ENCODE measurements around the gene THRB.

THRB gene

DNA sequence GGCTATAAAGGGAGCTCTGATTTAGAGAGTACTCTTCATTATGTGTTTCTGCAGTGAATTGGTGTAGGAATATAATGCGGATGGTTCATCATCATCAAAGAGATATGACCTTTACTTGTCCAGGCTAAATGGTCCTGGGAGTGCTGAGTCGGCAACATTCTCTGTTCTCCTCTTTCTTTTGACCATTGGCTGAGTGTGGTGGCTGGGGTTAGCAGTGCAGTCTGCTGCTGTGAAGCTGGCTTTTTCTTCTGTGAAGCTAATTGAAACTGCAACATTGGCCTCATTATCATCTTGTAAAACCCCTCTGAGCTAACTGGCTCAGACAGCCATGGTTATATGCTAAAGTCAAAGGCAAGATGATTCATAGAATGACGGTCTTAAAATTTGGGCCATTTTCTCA is 83.8 kb downstream of the THRB start:
- H3K27me3 ChIP-seq (ENCODE audit: control insufficient read depth in 3 of 3, insufficient read depth in 3 of 3, low read depth in 1 of 3, low read length in 3 of 3) = no peaks in the 10 kb centered on the region
- no peaks in the 10 kb centered on the region for H3K79me1 ChIP-seq (ENCODE audit: low read depth, low read length)
- no peak overlapping the region for H2BK120ac ChIP-seq (ENCODE audit: low read depth, low read length)
- no peak overlapping the region for H3K9ac ChIP-seq (ENCODE audit: low read depth, low read length, poor library complexity)
- no peak overlapping the region for H3K4ac ChIP-seq (ENCODE audit: low read length)
- WGBS, 2 donors (ENCODE audit: extremely low coverage in 2 of 2, insufficient read length in 2 of 2, insufficient replicate concordance in 1 of 2) = no CpG with 5 or more reads among the region's 3 CpGs
- H4K8ac ChIP-seq (ENCODE audit: low read depth, low read length) = no peak overlapping the region
- H3K27ac ChIP-seq (replicated peaks; ENCODE audit: low read length) = no peak overlapping the region
- H2BK15ac ChIP-seq (ENCODE audit: low read length) = no peak overlapping the region
- H3K23ac ChIP-seq (ENCODE audit: low read depth, low read length, poor library complexity) = no peak overlapping the region
- no peak overlapping the region for H2AFZ ChIP-seq (ENCODE audit: low read length)
- no peak overlapping the region for H2BK5ac ChIP-seq (ENCODE audit: low read length)
- no peaks in the 10 kb centered on the region for H3K36me3 ChIP-seq (replicated peaks in 1 of 2; ENCODE audit: control insufficient read depth in 2 of 2, insufficient read depth in 2 of 2, low read length in 2 of 2)
- no peak overlapping the region for H3K18ac ChIP-seq (ENCODE audit: low read length)
- no peak overlapping the region for H4K91ac ChIP-seq (ENCODE audit: low read depth, low read length, poor library complexity)
- no peak overlapping the region for H3K4me3 ChIP-seq (ENCODE audit: low read length in 2 of 2)
- H3K14ac ChIP-seq (ENCODE audit: low read length) = no peak overlapping the region
- H2AK5ac ChIP-seq (ENCODE audit: low read depth, low read length) = no peak overlapping the region
- no peak for DNase-seq (ENCODE audit: low spot score)
- no peak overlapping the region for H2BK12ac ChIP-seq (ENCODE audit: low read length)
- no peaks in the 10 kb centered on the region for H3K4me1 ChIP-seq (ENCODE audit: control insufficient read depth in 2 of 2, insufficient read depth in 1 of 2, low read depth in 1 of 2, low read length in 2 of 2)
- H3K4me2 ChIP-seq (ENCODE audit: insufficient read depth, low read length, poor library complexity, severe bottlenecking) = no peak overlapping the region
- H3K9me3 ChIP-seq (replicated peaks in 1 of 2; ENCODE audit: control insufficient read depth in 2 of 2, insufficient read depth in 1 of 2, low read depth in 1 of 2, low read length in 2 of 2) = no peaks in the 10 kb centered on the region

DNA sequence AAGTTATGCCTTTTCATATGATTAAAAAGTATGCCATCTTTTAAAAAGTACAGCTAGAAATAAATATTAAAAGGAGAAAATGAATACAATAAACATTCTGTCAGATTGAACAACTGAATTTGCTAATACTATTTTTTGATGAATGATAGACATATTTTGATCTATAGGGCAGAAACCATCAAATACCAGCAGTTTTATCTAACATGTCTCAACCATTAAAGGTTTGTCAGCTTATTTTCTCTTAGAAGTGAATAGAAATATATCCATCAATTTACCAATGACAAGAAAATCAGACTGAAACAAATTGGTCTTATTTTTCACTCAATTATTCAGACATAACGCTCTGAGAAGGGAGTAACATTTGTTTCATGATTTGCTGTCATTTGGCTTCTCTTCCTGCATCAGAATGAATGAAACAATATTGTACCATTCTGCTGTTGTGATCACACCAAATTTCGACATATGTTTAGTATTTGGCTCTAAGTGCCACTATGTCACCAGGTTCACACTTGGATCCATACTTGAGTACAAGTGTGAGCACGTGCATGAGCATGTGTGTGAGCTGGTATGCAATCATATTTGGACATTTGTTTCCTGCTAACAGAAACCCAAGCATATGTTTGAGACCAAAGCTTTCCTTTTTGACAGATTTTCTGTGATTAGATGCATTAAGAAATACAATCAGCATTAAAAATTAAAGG is 86.5 kb downstream of the THRB start:
- H2AK5ac ChIP-seq (ENCODE audit: low read depth, low read length) = no peak overlapping the region
- H2BK120ac ChIP-seq (ENCODE audit: low read depth, low read length) = no peak overlapping the region
- no peak overlapping the region for H3K4me2 ChIP-seq (ENCODE audit: insufficient read depth, low read length, poor library complexity, severe bottlenecking)
- no peak overlapping the region for H2BK12ac ChIP-seq (ENCODE audit: low read length)
- H4K8ac ChIP-seq (ENCODE audit: low read depth, low read length) = no peak overlapping the region
- WGBS, 2 donors (ENCODE audit: extremely low coverage in 2 of 2, insufficient read length in 2 of 2, insufficient replicate concordance in 1 of 2) = no CpG with 5 or more reads among the region's 3 CpGs
- no peak overlapping the region for H3K27ac ChIP-seq (replicated peaks; ENCODE audit: low read length)
- H3K4me3 ChIP-seq (ENCODE audit: low read length in 2 of 2) = no peak overlapping the region
- H3K9me3 ChIP-seq (replicated peaks in 1 of 2; ENCODE audit: control insufficient read depth in 2 of 2, insufficient read depth in 1 of 2, low read depth in 1 of 2, low read length in 2 of 2) = no peaks in the 10 kb centered on the region
- H3K27me3 ChIP-seq (ENCODE audit: control insufficient read depth in 3 of 3, insufficient read depth in 3 of 3, low read depth in 1 of 3, low read length in 3 of 3) = no peaks in the 10 kb centered on the region
- no peak overlapping the region for H2AFZ ChIP-seq (ENCODE audit: low read length)
- no peaks in the 10 kb centered on the region for H3K79me1 ChIP-seq (ENCODE audit: low read depth, low read length)
- H3K18ac ChIP-seq (ENCODE audit: low read length) = no peak overlapping the region
- H2BK15ac ChIP-seq (ENCODE audit: low read length) = no peak overlapping the region
- no peaks in the 10 kb centered on the region for H3K4me1 ChIP-seq (ENCODE audit: control insufficient read depth in 2 of 2, insufficient read depth in 1 of 2, low read depth in 1 of 2, low read length in 2 of 2)
- H4K91ac ChIP-seq (ENCODE audit: low read depth, low read length, poor library complexity) = no peak overlapping the region
- H3K9ac ChIP-seq (ENCODE audit: low read depth, low read length, poor library complexity) = no peak overlapping the region
- H3K14ac ChIP-seq (ENCODE audit: low read length) = no peak overlapping the region
- DNase-seq (ENCODE audit: low spot score) = no peak
- no peaks in the 10 kb centered on the region for H3K36me3 ChIP-seq (replicated peaks in 1 of 2; ENCODE audit: control insufficient read depth in 2 of 2, insufficient read depth in 2 of 2, low read length in 2 of 2)
- no peak overlapping the region for H3K23ac ChIP-seq (ENCODE audit: low read depth, low read length, poor library complexity)
- H3K4ac ChIP-seq (ENCODE audit: low read length) = no peak overlapping the region
- H2BK5ac ChIP-seq (ENCODE audit: low read length) = no peak overlapping the region

GRCh38 chr3:24406900-24407299 is 87.8 kb downstream of the THRB start:
- Histone ChIP-seq H3K9me3 (replicated peaks in 1 of 2; ENCODE audit: control insufficient read depth in 2 of 2, insufficient read depth in 1 of 2, low read depth in 1 of 2, low read length in 2 of 2) (no peaks in the 10 kb centered on the region), H4K8ac (ENCODE audit: low read depth, low read length) (no peak overlapping the region), H3K4me1 (ENCODE audit: control insufficient read depth in 2 of 2, insufficient read depth in 1 of 2, low read depth in 1 of 2, low read length in 2 of 2) (no peaks in the 10 kb centered on the region), H2AK5ac (ENCODE audit: low read depth, low read length) (no peak overlapping the region), H2BK15ac (ENCODE audit: low read length) (no peak overlapping the region), H3K27me3 (ENCODE audit: control insufficient read depth in 3 of 3, insufficient read depth in 3 of 3, low read depth in 1 of 3, low read length in 3 of 3) (no peaks in the 10 kb centered on the region), H3K9ac (ENCODE audit: low read depth, low read length, poor library complexity) (no peak overlapping the region), H4K91ac (ENCODE audit: low read depth, low read length, poor library complexity) (no peak overlapping the region), H2BK120ac (ENCODE audit: low read depth, low read length) (no peak overlapping the region), H3K27ac (replicated peaks; ENCODE audit: low read length) (no peak overlapping the region), H2AFZ (ENCODE audit: low read length) (no peak overlapping the region), H3K36me3 (replicated peaks in 1 of 2; ENCODE audit: control insufficient read depth in 2 of 2, insufficient read depth in 2 of 2, low read length in 2 of 2) (no peaks in the 10 kb centered on the region), H3K23ac (ENCODE audit: low read depth, low read length, poor library complexity) (no peak overlapping the region), H2BK12ac (ENCODE audit: low read length) (no peak overlapping the region), H3K14ac (ENCODE audit: low read length) (no peak overlapping the region), H2BK5ac (ENCODE audit: low read length) (no peak overlapping the region), H3K4me3 (ENCODE audit: low read length in 2 of 2) (no peak overlapping the region), H3K4ac (ENCODE audit: low read length) (no peak overlapping the region), H3K18ac (ENCODE audit: low read length) (no peak overlapping the region), H3K4me2 (ENCODE audit: insufficient read depth, low read length, poor library complexity, severe bottlenecking) (no peak overlapping the region), H3K79me1 (ENCODE audit: low read depth, low read length) (no peaks in the 10 kb centered on the region)
- no peak for DNase-seq (ENCODE audit: low spot score)
- WGBS, 2 donors (ENCODE audit: extremely low coverage in 2 of 2, insufficient read length in 2 of 2, insufficient replicate concordance in 1 of 2) = no CpG with 5 or more reads among the region's 4 CpGs

GRCh38 chr3:24405057-24405456 is 89.6 kb downstream of the THRB start:
- no peak overlapping the region for H4K8ac ChIP-seq (ENCODE audit: low read depth, low read length)
- H3K79me1 ChIP-seq (ENCODE audit: low read depth, low read length) = no peaks in the 10 kb centered on the region
- no peak overlapping the region for H2BK5ac ChIP-seq (ENCODE audit: low read length)
- H3K4ac ChIP-seq (ENCODE audit: low read length) = no peak overlapping the region
- DNase-seq (ENCODE audit: low spot score) = no peak
- no peak overlapping the region for H3K9ac ChIP-seq (ENCODE audit: low read depth, low read length, poor library complexity)
- no peak overlapping the region for H2AFZ ChIP-seq (ENCODE audit: low read length)
- no CpG with 5 or more reads among the region's 4 CpGs for WGBS, 2 donors (ENCODE audit: extremely low coverage in 2 of 2, insufficient read length in 2 of 2, insufficient replicate concordance in 1 of 2)
- no peak overlapping the region for H2AK5ac ChIP-seq (ENCODE audit: low read depth, low read length)
- H3K4me1 ChIP-seq (ENCODE audit: control insufficient read depth in 2 of 2, insufficient read depth in 1 of 2, low read depth in 1 of 2, low read length in 2 of 2) = no peaks in the 10 kb centered on the region
- no peak overlapping the region for H3K18ac ChIP-seq (ENCODE audit: low read length)
- no peaks in the 10 kb centered on the region for H3K36me3 ChIP-seq (replicated peaks in 1 of 2; ENCODE audit: control insufficient read depth in 2 of 2, insufficient read depth in 2 of 2, low read length in 2 of 2)
- no peak overlapping the region for H4K91ac ChIP-seq (ENCODE audit: low read depth, low read length, poor library complexity)
- no peak overlapping the region for H3K4me2 ChIP-seq (ENCODE audit: insufficient read depth, low read length, poor library complexity, severe bottlenecking)
- no peak overlapping the region for H2BK120ac ChIP-seq (ENCODE audit: low read depth, low read length)
- no peak overlapping the region for H3K4me3 ChIP-seq (ENCODE audit: low read length in 2 of 2)
- no peak overlapping the region for H3K27ac ChIP-seq (replicated peaks; ENCODE audit: low read length)
- H3K14ac ChIP-seq (ENCODE audit: low read length) = no peak overlapping the region
- H3K23ac ChIP-seq (ENCODE audit: low read depth, low read length, poor library complexity) = no peak overlapping the region
- H2BK15ac ChIP-seq (ENCODE audit: low read length) = no peak overlapping the region
- no peaks in the 10 kb centered on the region for H3K9me3 ChIP-seq (replicated peaks in 1 of 2; ENCODE audit: control insufficient read depth in 2 of 2, insufficient read depth in 1 of 2, low read depth in 1 of 2, low read length in 2 of 2)
- H2BK12ac ChIP-seq (ENCODE audit: low read length) = no peak overlapping the region
- H3K27me3 ChIP-seq (ENCODE audit: control insufficient read depth in 3 of 3, insufficient read depth in 3 of 3, low read depth in 1 of 3, low read length in 3 of 3) = no peaks in the 10 kb centered on the region
